ENCODE data around the gene PLCB3.

GRCh38 chr11:64222651-64223000 lies 28.7 kb upstream of the PLCB3 start:
- no peak for TF ChIP-seq POLR2AphosphoS5 (IDR thresholded peaks at IDR 0.05; ENCODE audit: low read depth, low read length)
- no peak for TF ChIP-seq REST (IDR thresholded peaks at IDR 0.05; ENCODE audit: insufficient read depth in 1 of 2, low read depth in 2 of 2, low read length in 2 of 2)
